Astrocyte (in vitro differentiated cells and primary cell): Measurements from ENCODE around the gene TSSK1B.

Source experiments
- CTCF ChIP-seq: IDR thresholded peaks from 2 replicates; pipeline ENCODE4 v1.5.1; 2011; ENCODE audit warnings: low read depth, mild to moderate bottlenecking, inconsistent platforms, low read length, moderate library complexity; ENCODE audit not compliant: insufficient read depth
- EZH2 ChIP-seq: IDR thresholded peaks from 2 replicates; pipeline ENCODE4 v1.6.1; 2012; ENCODE audit warnings: mild to moderate bottlenecking, low read length, inconsistent platforms; ENCODE audit not compliant: insufficient read depth

DNA sequence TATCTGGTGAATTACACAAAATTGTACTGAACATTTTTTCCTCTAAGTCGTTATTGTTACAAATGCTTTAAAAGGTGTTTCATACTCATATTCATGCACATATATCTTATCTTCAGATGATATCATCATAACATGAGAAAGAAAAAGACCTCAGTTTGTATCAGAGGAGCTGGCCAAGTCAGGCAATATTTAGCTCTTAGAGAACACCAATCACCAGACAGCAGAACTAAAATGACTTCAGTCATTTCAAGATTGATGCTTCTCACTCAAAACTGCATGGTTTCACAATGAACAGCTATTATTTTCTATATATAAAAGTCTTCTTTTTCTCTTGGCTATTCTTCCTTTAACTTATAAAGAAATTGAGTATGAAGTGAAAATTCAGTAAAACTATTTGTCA, 44.6 kb downstream of the TSSK1B start:
- no peak for TF ChIP-seq CTCF
- no peak for TF ChIP-seq EZH2
